DMS153 (cell line): ENCODE results near the gene PI4K2B.
"Not testable (repeated sequence)": the region's sequence is repeated elsewhere in the genome, so short reads cannot be mapped to it uniquely, and the experiment has no call there.

Experiments
- DNase-seq: peaks from one replicate; lab custom pipeline; 2025; lab: John Stamatoyannopoulos, UW

Gene PI4K2B

DNA sequence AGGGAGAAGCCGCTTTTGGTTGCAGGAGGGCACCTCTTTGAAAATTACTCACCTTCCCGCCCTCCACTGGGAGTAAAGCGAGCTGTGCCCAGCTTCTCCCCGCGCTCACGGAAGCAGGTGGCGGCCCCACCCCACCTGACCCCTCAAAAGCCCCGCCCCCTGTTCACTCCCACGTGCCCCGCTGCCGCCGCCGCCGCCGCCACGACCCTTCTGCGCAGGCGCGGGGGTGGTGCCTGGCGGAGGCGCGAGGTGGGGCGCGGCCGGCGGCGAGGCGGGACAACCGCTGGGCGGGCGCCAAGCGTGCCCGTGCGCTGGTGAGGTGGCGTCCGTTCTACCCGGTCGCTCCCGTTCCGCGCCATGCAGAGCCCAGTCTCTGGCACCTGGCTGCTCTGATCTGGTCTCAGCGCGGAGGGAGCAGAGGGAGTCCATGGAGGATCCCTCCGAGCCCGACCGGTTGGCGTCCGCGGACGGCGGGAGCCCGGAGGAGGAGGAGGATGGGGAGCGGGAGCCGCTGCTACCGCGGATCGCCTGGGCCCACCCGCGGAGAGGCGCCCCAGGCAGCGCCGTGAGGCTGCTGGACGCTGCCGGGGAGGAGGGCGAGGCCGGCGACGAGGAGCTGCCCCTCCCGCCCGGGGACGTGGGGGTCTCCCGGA lies at the start of gene PI4K2B:
TSS of gene PI4K2B (plus strand) at position 297 of the 653 bp plus-strand sequence. CDS start at position 428, 131 bp downstream.
- peak; percentile 56 for DNase-seq

- DNase-seq = no peak
Observed at GRCh38 chr4:25184056-25184455, 49.8 kb upstream of the PI4K2B start.

GRCh38 chr4:25190407-25190806 lies 43.4 kb upstream of the PI4K2B start:
- no peak for DNase-seq

DNA sequence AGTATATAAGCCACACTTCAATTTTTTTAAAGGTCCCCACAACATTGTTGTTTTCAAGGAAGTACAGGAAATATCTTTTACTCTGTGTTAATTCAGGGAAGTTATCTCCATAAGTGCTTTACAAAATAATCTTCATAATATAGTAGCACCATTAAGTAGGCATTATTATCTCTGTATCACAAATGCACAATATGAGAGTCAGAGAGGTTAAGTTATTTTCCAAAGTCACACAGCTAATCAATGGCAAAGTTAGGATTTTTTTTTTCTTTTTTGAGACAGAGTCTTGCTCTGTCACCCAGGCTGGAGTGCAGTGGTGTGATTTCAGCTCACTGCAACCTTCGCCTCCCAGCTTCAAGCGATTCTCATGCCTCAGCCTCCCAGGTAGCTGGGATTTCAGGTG lies 35.1 kb upstream of the PI4K2B start:
- no peak for DNase-seq

- no peak for DNase-seq
Observed at GRCh38 chr4:25207997-25208396, 25.8 kb upstream of the PI4K2B start.

- no peak for DNase-seq
Observed at GRCh38 chr4:25209702-25210101, 24.1 kb upstream of the PI4K2B start.

DNA sequence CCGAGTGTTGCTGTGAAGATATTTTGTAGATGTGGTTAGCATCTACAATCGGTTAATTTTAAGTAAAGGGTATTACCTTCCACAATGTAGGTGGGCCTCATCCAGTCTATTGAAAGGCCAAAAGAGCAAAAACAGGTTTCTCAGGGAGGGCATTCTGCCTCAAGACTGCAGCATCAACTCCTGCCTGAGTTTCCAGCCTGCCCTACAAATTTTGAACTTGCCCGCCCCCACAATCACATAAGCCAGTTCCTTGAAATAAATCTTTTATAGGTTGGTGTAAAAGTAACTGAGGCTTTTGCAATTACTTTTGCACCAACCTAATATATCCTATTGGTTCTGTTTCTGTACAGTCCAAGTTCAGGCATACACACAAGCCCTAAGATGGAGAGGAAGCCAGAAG lies 22.1 kb upstream of the PI4K2B start:
- no peak for DNase-seq

DNA sequence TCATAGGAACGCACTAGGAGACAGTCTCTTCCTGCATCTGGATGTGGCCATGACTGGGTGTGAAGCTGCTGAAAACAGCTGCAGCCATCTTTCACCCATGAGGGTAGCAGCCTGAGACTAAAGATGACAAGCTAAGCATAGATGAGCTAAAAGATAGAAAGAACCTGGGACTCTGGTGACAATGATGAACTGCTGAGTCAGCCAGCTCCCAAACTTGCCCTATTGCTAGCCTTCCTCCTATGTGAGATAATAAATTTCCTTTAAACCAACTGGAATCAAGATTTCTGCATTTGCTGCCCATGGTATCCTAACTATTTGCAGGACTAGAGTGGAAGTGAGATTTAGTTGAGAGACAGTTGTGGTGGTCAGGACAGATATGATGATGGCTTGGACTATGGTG lies 21.0 kb upstream of the PI4K2B start:
- no peak for DNase-seq

GRCh38 chr4:25213347-25213979 lies 20.4 kb upstream of the PI4K2B start:
- no peak for DNase-seq

DNA sequence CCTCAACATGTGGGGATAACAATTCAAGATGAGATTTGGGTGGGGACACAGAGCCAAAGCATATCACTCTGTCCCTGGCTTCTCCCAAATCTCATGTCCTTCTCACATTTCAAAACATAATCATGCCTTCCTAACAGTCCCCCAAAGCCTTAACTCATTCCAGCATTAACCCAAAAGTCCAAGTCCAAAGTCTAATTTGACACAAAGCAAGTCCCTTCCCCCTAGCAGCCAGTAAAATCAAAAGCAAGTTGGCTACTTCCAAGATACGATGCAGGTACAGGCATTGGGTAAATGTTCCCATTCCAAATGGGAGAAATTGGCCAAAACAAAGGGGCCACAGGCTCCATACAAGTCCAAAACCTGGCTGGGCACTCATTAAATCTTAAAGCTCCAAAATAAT lies 19.1 kb upstream of the PI4K2B start:
- not testable (repeated sequence) for DNase-seq

- no peak for DNase-seq
Observed at GRCh38 chr4:25215511-25215910, 18.3 kb upstream of the PI4K2B start.

DNA sequence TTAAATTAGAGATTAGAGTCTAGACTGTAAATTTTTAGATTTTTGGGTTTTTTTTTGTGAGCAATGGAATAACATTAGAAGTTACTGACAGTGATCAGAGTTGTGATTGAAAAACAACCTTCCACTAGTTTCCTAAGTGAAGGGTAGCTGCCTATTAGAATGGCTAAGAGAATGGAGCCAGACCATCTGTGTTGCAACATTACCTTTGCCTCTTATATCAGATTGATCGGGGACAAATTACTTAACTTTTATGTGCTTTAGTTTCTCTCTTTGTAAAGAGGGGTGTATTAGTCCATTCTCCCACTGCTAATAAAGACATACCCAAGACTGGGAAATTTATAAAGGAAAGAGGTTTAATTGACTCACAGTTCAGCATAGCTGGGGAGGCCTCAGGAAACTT lies 12.5 kb upstream of the PI4K2B start:
- no peak for DNase-seq

DNA sequence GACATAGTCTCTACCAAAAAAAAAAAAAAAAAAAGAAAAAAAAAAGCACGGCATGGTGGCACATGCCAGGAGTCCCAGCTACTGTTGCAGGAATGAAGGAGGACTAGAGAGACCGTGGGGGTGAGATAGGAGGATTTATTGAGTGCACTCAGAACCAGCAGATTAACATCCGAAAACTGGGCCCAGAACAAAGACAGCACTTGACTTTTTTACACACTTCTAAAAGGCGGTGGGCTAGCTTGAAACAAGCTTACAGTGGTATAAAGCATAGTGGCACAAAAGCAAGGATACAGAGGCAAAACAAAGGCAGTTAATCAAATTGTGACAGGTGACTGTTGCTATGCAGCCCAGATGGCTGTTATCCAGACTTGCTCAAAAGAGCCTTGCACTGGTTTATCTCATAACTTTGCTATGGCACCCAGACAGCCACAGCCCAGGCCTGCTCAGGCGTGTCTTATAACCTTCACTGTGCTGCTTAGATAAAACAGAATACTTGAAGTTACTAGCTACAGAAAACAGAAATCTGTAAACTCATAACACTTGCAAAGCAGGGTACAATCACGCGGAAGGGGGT lies 9.9 kb upstream of the PI4K2B start:
- no peak for DNase-seq

GRCh38 chr4:25229804-25230203 lies 4.0 kb upstream of the PI4K2B start:
- no peak for DNase-seq

- DNase-seq = no peak
Observed at GRCh38 chr4:25233194-25233593, 639 bp upstream of the PI4K2B start.

DNA sequence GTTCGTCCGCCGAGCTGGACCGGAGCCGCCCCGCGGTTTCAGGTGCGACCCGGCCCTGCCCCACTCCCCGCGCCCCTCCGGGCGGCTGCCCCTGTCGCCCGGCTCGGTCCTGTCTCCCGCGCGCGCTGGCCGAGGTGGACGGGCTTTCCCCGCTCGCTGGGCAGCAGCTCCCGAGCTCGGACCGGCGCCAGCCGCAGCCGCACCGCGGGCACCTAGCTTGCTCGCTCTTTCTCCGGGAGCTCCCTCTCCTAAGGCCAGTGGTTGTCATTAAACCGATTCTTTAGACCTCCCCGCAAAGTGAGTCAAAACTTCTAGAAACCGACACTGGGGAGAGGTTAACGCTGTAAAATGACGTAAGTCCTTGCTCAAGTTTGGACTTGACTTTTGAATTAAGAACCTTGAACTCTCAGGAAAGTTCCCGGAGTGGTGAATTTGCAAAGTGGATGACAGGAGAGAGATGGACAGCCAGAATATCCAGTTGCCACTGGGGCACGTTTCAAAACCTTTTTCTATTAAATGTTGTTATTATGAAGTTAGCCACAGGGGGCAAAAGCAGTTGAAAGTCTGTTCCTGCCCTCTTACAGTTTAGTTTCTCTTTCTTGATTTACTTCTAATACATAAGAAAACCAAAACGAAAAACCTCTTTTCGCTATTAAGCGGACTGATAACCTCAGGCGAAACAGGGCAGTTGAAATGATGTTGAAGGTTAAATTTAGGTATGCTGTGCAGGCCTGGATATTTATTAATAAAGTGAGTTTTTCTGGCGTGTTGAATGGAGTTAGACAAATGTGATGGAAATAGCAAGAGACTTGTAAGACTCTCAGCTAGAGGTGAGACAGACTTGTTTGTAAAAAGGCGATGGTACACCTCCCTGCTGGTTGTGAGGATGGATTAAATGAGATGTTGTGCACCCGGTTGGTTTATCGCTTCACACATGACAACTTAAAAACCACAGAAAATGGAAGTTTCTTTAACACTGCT lies 847 bp downstream of the PI4K2B start:
- DNase-seq = no peak

DNA sequence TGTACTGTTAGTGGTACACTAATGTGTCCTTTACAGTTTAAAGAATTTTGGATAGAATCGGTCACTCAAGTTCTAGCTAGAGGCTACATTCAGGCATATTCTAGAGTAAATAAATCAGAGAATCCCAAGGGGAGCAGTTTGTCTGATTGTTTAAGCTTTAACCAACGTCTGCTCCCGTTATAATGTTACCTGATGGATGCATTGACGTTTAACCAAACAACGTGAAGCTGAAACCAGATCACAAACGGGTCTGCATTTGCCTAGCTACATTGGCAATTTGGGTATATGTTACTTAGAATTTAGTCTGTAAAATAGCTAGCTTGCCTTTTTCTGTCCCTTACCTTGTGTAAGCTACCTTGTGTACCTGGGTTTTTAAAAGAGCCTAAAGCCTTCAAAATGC lies 1.6 kb downstream of the PI4K2B start:
- no peak for DNase-seq

- not testable (repeated sequence) for DNase-seq
Observed at GRCh38 chr4:25236030-25236429, 2.2 kb downstream of the PI4K2B start.

- no peak for DNase-seq
Observed at GRCh38 chr4:25236971-25237370, 3.1 kb downstream of the PI4K2B start.

GRCh38 chr4:25238052-25238451 lies 4.2 kb downstream of the PI4K2B start:
- DNase-seq = no peak

- not testable (repeated sequence) for DNase-seq
Observed at GRCh38 chr4:25239528-25239927, 5.7 kb downstream of the PI4K2B start.

DNA sequence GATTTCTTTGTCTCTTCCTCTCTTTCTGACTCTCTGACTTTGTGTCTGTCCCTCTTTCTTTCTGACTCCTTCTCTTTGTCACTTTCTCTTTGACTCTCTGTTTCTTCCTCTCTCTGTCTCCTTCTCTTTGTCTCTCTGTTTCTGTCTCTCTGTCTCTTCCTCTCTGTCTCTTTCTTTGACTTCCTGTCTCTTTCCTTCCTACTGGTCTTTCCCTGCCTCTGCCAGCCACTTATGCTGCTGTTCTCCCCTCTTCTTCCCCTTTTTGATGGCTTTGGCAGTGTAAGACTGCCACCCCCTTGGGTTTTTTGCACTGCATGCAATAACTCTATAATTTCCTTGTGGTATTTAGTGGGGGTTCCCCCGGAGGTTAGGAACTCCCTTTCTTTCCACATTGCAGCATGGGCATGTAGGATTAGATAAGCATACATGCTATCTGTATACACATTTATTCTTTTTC lies 6.9 kb downstream of the PI4K2B start:
- DNase-seq = not testable (repeated sequence)
